Skeletal muscle cell (primary cell): ENCODE data around the gene RSU1.
A peak's percentile ranks its signal among the peaks of the same experiment; 100 is the strongest.
"Not testable (repeated sequence)": the region's sequence is repeated elsewhere in the genome, so short reads cannot be mapped to it uniquely, and the experiment has no call there.

Experiments
- DNase-seq: peaks from one replicate; pipeline ENCODE4 v3.0.0-alpha.2; 2010; ENCODE audit warnings: low read depth
- H3K4me3 ChIP-seq: 2 replicates; pipeline ENCODE4 v1.5.1; 2011; ENCODE audit warnings: low read depth, mild to moderate bottlenecking, control low read depth, low read length, moderate library complexity

The RSU1 gene

DNA sequence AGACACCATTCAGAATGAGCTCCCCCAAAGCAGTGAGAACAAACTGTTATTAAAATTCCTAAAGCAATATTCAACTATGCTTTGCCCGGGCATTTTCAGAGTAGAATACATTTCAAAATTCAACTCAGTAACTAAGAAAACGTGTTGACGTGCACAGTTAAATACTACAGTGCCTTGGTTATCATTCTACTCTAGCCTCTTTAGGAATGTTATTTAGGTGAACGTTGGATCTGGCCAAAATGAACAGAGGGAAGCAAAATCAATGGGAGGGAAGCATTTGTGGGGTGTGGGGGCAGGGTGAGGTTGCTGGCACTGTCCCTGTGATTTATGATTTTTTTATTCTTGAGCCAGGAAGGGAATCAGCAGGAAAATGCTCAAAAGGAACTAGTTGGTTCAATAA is 27.5 kb downstream of the RSU1 start:
- no peak overlapping the region for H3K4me3 ChIP-seq
- DNase-seq = no peak

DNA sequence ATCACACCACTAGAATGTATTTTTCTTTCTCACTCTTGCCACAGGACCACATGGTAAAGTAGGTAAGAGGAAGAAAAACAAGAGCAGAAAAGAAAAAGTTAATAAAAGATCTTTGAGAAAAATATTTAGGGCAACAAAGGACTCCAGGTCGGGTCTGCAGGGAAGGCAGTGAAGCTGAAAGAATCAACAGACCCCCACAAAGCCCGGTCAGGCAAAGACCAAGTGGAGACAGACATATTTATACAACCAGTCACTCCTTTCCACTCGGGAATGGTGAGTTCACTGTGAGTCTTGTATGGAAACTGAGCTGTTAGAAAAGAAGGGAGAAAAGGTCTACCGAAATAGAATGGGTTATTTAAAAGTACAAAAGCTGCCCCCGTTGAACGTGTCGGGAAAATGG is 28.0 kb downstream of the RSU1 start:
- no peak for DNase-seq

DNA sequence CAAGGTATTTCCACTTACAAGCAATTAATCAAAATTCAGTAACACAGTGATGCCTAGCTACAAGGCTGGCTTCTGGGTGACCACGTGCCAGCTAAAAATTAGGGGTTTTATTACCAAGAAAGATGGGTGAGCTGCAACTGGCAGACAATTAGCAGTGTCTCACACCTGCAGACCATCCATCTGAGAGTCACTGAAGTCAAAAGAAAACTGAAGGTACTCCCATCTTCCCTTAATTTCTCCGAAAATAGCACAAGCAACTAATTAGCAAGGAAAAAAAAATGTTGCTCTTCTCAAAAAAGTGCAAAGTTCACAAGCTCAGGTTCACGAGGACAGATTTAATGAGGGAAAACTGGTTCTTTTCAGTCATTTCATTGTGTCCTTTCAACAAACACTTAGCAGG is 28.4 kb downstream of the RSU1 start:
- no peak for DNase-seq
- no peak overlapping the region for H3K4me3 ChIP-seq

More for the DNA sequence above, 28.0 kb downstream of the RSU1 start:
- H3K4me3 ChIP-seq = no peak overlapping the region

DNA sequence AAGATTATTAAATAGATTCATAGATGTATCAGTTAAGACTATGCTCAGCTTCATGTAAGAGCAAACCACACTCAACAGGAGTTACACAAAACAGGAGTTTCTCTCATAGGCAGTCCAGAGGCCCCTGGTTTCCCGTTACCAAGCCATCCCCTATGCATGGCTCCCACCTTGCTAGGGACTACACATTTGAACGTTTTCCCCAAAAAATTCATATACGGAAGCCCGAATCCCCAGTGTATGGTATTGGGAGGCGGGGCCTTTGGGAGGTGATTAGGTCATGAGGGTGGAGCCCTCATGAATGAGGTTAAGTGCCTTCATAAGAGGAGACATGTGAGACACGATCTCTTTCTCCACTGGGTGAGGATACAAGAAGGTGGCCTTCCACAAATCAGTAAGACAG is 29.1 kb downstream of the RSU1 start:
- H3K4me3 ChIP-seq = no peak overlapping the region
- no peak for DNase-seq

DNA sequence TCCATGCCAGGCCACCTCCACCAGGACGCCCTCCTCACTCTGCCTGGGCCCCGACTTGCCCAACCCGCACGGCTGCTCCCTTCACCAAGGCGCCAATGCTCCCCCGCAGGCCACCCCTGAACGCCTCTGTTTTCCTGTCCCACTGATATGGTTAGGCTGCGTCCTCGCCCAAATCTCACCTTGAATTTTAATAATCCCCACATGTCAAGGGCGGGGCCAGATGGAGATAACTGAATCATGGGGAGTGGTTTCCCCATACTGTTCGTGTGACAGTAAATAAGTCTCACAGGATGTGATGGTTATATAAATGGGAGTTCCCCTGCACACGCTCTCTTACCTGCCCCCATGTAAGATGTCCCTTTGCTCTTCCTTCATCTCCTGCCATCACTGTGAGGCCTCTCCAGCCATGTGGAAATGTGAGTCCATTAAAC is 29.8 kb downstream of the RSU1 start:
- H3K4me3 ChIP-seq = no peak overlapping the region
- DNase-seq = no peak

DNA sequence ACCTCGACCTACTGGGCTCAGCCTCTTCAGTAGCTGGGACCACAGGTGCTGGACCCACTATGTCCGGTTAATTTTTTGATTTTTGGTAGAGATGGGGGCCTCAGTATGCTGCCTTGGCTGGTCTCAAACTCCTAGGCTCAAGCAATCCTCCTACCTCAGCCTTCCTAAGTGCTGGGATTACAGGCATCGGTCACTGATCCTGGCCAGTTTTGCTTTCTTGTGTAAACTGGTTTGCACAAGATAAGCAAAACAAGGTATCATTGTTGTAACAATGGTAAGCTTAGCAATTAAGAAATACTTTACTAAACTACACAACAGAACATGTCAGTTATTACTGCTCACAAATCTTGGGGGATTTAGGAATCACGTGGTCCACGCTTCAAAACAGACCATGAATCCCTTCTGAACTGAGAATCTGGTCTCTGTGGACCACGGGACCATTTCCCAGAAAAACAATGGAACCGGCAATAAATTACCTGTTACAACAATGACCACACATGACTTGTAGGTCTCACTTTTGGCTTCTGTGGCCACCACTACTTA is 36.8 kb downstream of the RSU1 start:
- DNase-seq = no peak
- H3K4me3 ChIP-seq = no peak overlapping the region

DNA sequence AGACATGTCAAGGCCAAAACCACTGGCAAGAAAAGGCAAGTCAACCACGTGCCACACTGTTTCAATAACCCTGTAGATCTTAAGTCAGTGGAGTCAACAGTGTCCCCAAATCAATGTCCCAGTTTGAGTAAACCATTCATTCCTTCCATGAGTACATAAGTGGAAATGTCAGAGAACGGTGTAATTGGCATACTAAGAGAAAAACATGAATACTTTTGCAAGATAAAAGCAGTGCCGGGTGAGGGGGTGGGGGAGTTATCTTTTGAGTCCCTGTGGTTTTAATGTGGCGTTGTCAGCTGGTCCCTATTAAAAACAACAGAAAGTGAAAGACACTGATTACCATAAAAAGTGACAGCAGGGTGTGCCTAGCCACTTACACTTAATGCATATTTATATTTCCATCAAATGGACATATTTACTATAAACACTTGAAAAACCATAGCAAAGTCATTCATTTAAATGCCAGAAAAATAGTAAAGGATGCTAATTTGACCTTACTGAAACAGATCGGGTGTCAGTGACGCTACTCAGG is 37.8 kb downstream of the RSU1 start:
- DNase-seq = no peak
- H3K4me3 ChIP-seq = no peak overlapping the region

DNA sequence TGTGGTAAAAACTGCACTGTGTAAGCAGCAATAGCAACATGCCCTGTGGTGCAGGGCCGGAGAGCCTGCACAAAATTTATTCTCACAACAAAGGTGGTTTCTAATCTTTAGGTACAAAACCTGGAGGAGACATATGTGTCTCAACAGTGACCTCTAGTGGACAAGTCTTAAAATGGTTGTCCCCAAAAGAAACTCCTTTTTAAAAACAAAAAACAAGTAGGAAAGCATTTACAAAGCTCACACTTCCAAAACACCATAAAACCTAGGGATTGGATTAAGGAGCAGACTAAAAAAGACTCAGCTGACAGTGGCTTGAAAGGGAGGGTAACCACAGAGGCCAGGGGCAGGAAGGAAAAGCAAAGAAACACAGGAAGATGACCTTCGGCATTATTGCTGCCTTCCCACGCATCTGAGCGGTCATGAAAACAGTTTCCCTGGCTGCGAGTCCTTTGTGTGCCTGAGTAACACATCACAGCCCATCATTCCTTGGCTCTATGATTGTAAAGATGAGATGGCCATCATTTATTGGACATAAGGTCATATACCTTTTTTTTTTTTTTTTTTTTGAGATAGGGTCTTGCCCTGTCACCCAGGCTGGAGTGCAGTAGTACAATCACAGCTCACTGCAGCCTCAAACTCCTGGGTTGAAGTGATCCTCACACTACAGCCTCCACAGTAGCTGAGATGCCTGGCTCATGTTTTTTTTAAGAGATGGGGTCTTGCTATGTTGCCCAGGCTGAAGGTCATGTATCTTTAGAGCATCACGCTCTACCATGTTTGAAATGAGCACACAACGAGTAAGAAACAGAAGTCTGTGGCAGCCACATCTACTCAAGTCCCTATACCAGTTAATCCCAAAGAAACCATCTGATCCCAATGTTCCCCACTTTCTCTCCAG is 39.5 kb downstream of the RSU1 start:
- DNase-seq = peak; percentile 4
- no peak overlapping the region for H3K4me3 ChIP-seq

GRCh38 chr10:16776896-16777295 is 40.3 kb downstream of the RSU1 start:
- no peak for DNase-seq
- H3K4me3 ChIP-seq = no peak overlapping the region

DNA sequence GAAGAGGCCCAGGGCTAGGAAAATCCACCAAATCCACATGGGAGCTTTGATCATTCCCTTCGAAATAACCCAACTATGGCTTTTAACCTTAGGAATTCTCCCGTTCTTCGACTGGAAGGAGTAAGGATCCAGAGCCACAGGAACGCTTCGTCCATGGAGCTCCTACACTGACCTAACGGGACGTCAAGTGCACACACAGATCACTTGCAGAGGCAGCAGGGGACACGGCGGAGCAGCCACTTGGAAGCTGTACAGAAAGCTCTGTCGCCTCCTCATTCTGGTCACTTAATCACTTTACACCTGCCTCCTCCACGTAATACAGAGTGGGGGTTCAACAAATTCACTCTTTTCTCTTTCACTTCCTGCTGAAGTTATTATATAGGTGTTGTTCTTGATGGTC is 43.9 kb downstream of the RSU1 start:
- no peak overlapping the region for H3K4me3 ChIP-seq
- no peak for DNase-seq

GRCh38 chr10:16770670-16771069 is 46.6 kb downstream of the RSU1 start:
- no peak for DNase-seq
- H3K4me3 ChIP-seq = no peak overlapping the region

DNA sequence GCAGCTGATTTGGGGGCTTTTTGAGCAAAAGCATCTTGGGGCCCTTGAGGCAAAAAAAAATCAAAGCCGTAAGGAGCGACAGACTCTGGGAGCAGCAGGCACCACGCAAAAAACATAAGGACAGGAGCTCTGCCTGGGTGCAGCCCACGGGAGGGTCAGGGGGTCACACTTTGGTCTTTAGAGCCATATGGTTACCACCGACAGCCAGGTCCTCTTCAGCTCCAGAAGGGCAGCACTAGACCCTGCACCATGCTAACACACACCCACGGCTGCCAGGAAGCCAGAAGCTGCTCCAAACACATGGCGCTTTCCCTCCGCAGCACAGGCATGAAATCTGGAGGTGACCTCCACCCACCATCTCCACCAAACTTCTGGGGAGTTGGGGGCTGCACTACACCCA is 47.1 kb downstream of the RSU1 start:
- H3K4me3 ChIP-seq = no peak overlapping the region
- DNase-seq = no peak

DNA sequence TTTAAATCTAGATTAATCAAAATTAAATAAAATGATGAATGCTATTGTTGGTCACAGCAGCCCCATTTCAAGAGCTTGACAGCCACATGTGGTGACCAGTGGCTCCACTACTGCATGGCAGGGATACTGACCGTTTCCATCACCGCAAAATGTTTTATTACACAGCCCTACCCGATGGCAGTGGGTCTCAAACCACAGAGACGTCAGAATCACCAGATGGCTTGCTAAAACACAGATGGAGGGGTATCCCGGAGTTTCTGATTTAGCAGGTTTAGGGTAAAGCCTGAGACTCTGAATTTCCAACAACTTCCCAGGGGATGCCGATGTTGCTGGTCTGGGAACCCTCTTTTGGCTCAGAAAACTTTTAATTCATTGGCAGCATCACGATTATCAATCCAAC is 47.9 kb downstream of the RSU1 start:
- no peak for DNase-seq

GRCh38 chr10:16768702-16769101 is 48.5 kb downstream of the RSU1 start:
- no peak overlapping the region for H3K4me3 ChIP-seq
- no peak for DNase-seq

More for the DNA sequence above, 47.9 kb downstream of the RSU1 start:
- H3K4me3 ChIP-seq = no peak overlapping the region

- no peak overlapping the region for H3K4me3 ChIP-seq
- DNase-seq = no peak
These were observed 51.5 kb downstream of the RSU1 start for GRCh38 chr10:16765509-16766375.

DNA sequence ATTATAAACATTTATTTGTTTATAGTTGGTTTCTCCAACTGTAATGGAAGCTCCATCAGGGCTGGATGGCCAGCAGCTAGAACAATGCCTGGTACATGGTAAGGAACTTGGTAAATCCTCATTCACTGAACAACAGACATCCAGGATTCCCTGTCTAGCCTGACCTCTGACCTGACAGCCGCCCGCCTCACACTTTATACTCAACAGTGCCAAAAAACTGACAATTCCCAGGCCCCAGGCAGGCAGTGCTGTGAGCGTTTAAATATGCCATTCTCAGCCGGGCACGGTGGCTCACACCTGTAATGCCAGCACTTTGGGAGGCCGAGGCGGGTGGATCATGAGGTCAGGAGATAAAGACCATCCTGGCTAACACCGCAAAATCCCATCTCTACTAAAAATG is 55.9 kb downstream of the RSU1 start:
- H3K4me3 ChIP-seq = no peak overlapping the region
- DNase-seq = no peak

GRCh38 chr10:16756561-16757221 is 60.5 kb downstream of the RSU1 start:
- DNase-seq = peak; percentile 24
- H3K4me3 ChIP-seq = no peak overlapping the region

DNA sequence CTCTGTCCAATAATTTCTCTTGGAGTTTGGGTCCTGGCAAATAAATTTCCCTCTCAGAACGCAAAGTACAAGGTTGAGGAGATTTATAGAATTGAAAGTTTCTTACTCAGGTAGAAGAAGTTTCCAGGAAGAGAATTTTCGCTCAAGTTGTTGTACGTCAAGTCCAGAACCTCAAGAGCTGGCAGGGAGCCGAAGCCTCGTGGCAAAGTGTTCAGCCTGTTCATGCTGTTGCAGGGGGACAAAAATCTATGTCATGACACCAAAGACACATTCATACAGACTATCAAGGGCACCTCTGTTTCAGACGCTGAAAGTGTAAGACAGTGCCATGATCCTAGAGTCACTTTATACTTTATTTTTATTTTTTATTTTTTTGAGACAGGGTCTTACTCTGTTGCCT is 62.5 kb downstream of the RSU1 start:
- DNase-seq = no peak
- H3K4me3 ChIP-seq = no peak overlapping the region

DNA sequence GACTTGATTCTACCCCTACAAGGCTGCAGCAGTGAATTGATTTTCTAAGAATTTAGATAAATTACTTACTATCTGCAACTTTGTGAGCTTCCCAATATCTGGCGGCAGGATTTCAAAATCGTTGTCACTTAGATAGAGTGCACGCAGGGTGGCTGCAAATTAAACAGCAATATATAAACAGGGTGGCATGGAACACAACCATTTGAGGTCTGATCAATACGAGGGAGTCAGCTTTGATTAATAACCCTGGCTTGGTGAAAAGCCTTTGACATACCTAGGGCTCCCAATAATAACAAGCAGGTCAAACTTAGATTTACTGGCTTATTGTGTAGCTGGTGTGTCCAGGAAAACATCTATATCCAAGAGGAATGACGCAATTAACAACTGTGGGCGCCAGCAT is 64.4 kb downstream of the RSU1 start:
- not testable (repeated sequence) for DNase-seq, H3K4me3 ChIP-seq
